Gastrocnemius medialis (tissue), 4 donors: ENCODE measurements around the gene ZNF655.

ENCODE experiments used
- CTCF ChIP-seq, 5 experiments: fragments of 450-650 bp in 3 of 5; fragments of 200-600 bp in 2 of 5; sonication (generic) in 2 of 5; IDR thresholded peaks in 4 of 5; conservative IDR thresholded peaks in 1 of 5; 1 replicate in 4 of 5; 2 replicates in 1 of 5; pipeline ENCODE4 v1.5.1; 2016 to 2019; ENCODE audit warnings: antibody characterized with exemption in 5 of 5, mild to moderate bottlenecking in 3 of 5, moderate library complexity in 3 of 5
- POLR2A ChIP-seq, 2 donors: fragments of 450-650 bp; IDR thresholded peaks; one replicate each; pipeline ENCODE4 v1.6.1; 2017; ENCODE audit warnings: antibody characterized with exemption in 2 of 2, mild to moderate bottlenecking in 2 of 2, moderate library complexity in 2 of 2

GRCh38 chr7:99597762-99598501 lies 39.5 kb downstream of the ZNF655 start, which contains the start of gene TMEM225B:
- TF ChIP-seq CTCF (IDR thresholded peaks at IDR 0.05 in 4 of 5, conservative IDR thresholded peaks at IDR 0.05 in 1 of 5) (no peak), POLR2A (IDR thresholded peaks at IDR 0.05) (no peak)
